ENCODE measurements around the gene MAGEB4. TPM values are rescaled to one million over a fixed set of nuclear protein-coding genes. Genes with fewer than 3 reads are reported as not detected.

The MAGEB4 gene
- total RNA-seq, 1 donor, result not detected

DNA sequence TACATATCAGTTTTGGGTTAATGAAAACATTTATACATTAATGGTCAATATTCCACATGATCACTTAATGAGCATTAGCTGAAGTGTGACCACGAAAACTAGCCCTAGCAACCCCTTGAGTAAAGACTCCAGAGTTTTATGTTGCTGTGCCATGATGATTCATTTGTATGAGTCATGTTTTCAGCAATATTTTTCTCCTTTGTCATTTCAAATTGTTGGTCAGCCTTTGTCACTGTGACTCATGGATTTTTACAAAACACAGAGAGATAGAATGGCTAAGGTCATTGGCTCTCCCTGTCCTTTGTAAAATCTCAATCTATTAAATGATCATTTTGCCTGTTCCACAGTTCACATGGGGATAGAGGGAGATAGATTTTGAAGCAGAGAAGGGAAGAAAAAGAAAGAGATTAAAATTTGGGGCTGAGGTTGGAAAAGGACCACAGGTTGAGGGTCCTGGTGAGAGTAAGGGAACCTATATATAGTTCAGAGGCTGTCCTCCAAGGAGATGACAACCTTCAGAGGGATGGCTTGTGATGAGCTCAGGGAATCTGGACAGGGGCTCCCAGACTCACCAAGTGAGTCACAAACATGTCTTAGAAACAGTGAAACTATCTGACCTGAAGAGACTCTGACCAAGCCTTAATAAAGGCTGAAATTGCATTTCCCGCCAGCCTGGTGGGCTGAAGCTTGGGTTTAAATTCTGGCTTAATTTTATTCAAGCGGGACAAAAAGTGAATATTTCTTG lies 41.8 kb downstream of the MAGEB4 start:
- DNase-seq (ENCODE audit: low read depth in 2 of 3, low spot score in 2 of 3), result peak in 2 of 3 donors; percentile 41 to 50

Other genes with a start within 250 kb of the MAGEB4 start
- not detected for gene MAGEB2, start 26.4 kb upstream of the MAGEB4 start, total RNA-seq
- not detected for gene MAGEB3, start 11.3 kb upstream of the MAGEB4 start, total RNA-seq
- not detected for gene MAGEB1, start 5.1 kb downstream of the MAGEB4 start, total RNA-seq
- 0.27 TPM for gene NR0B1, start 67.4 kb downstream of the MAGEB4 start, total RNA-seq